GM18909 (cell line): ENCODE data around the gene GOLGA8M.
"Not testable (repeated sequence)": the region's sequence is repeated elsewhere in the genome, so short reads cannot be mapped to it uniquely, and the experiment has no call there.

ENCODE experiments used
- ATAC-seq: cut with Tn5 transposase; IDR thresholded peaks from one replicate; pipeline ENCODE4 v1.9.1; 2021; ENCODE audit warnings: mild to moderate bottlenecking; ENCODE audit not compliant: unreplicated experiment, poor library complexity

The GOLGA8M gene

DNA sequence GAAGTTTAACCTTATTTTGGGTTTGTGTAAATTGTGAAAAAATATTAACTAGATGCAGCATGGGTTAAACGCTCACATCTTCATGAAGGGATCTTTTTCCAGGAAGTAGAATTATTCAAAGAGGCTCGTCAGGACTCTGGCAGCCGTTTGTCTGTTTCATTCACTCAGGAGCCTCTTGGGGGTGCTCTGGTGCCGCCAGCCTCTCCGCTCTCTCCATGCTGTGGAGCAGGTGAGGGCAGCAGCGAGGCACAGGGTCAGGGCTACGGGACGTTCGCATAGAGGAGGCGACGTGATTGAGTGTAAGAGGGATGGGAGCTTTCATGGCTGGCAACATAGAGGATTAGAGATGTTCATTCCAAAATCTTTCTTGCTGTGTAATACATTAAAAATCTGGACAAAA is 48.5 kb downstream of the GOLGA8M start:
- not testable (repeated sequence) for ATAC-seq

DNA sequence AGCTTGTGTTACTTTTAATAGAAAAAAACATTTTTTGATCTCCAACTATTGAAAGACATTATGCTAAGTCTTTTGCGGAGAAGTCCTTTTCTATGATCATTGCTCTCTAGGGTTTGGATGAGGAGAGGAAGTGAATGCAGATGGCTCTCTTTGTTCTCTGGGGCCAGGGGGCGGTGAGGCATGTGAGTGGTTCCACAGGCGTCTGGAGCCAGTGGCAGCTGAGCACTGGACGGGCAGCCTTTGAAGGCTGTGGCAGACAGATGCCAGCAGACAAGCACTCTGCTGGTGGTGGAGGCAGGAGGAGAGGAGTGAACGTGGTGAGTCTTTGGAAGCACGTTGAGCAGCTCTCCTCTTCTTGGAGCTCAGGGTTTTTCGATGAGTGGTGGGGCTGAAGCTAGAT is 51.5 kb downstream of the GOLGA8M start:
- ATAC-seq, result not testable (repeated sequence)

DNA sequence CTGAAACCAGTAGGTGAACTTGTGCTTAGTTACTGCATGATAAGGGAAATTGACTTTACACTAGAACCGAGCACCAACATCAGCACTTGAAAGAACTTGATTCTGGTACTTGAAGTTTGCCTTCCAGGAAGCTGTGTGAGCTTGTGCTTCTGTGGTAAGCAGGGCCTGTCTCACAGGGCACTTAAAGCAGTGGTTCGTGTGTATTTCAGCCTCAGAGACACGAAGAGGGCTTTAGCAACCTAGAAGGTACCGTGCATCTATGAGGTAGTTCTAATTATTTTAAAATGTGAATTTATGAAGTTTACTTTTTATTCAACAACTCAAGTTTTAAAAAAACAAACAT is 56.2 kb downstream of the GOLGA8M start:
- ATAC-seq, result not testable (repeated sequence)

DNA sequence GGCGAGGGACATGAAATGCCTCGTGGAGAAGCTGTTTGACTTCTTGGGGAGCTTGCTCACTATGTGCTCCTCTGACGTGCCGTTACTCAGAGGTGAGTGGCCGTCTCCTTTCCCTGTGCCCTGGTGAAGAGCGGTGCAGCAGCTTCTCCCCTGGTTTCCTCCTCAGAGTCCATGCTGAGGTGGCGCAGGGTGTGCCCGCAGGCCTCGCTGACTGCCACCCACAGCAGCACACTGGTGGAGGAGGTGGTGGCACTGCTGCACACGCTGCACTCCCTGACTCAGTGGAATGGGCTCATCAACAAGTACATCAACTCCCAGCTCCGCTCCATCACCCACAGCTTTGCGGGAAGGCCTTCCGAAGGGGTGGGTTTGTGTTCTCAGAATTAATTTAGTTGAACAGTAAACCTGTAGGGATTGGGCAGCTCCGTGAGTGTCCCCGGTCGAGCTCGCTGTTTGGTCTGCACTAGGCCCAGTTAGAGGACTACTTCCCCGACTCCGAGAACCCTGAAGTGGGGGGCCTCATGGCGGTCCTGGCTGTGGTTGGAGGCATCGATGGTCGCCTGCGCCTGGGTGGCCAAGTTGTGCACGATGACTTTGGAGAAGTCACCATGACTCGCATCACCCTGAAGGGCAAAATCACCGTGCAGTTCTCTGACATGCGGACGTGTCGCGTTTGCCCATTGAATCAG is 56.7 kb downstream of the GOLGA8M start:
- not testable (repeated sequence) for ATAC-seq

DNA sequence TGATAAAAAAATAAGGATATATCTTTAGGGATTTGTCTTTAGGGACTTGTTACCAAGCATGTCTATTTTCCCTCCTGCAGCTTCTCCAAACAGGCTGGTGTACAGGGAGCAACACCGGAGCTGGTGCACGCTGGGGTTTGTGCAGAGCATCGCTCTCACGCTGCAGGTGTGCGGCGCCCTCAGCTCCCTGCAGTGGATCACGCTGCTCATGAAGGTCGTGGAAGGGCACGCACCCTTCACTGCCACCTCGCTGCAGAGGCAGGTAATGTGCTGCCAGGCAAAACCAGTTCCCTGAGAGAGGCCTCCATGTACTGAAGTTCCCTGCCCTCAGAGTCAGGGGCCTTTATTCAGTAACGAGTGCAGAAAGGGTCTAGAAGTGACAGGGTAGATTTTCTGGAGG is 58.0 kb downstream of the GOLGA8M start:
- not testable (repeated sequence) for ATAC-seq

DNA sequence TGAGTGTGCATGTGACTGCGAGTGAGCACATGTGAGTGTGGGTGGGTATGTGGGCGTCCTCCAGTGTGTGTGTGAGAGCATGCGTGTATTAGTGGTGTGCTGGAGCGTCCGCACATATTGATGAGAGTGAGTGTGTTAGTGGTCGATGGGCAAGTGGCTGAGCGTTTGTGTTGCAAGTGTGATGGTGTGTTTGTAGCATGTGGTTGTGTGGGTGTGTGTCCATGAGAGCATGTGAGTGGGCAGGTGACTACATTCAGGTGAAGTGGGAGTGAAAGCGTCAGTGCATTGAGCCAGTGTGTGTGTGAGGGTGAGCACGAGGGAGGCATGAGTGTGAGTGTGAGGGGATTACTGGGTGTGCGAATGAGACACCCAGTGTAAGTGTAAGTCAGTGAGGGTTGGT is 59.7 kb downstream of the GOLGA8M start:
- ATAC-seq, result not testable (repeated sequence)
